Endothelial cell of hepatic sinusoid (primary cell): Measurements from ENCODE around the gene DNM1.

Experiments used
- in situ Hi-C: cut with HindIII; loops from 2 replicates; pipeline ENCODE4 v1.10.0; 2017; ENCODE audit warnings: low sequenced_read_pairs

Gene DNM1

DNA sequence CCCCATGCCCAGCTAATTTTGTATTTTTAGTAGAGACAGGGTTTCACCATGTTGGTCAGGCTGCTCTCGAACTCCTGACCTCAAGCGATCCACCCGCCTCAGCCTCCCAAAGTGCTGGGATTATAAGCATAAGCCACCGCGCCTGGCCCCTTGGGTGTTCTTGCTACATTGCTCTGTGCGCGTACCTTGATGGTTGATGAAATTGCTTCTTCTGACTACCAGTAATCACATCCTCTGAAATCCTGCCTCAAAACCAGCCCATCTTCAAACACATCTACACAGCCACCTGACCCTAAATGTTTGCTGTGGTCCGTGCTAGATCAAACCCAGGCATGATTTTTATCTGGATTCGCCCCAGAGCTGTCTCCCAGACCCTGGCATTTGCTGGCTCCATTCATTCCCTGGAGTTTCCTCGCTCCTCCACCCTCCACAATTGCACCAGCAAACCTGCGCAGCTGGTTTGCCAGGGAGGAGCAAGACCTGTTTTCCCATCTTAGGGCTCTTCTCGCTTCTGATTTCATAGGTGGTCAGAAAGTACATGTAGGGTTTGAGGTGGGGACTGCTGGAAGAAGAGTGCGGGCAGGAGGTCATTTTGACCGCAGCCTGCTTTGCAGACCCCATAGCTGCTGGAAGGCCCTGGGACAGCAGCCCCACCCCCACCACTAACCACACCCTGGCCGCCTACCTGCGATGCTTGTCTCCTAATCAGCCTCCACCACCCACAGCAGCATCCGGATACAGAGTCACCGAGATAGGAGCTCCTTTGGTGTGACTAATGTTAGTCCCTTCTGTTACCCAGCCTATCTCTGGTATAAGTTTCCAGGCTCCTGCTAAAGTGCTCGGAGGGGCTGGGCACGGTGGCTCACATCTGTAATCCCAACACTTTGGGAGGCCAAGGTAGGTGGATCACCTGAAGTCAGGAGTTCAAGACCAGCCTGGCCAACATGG lies 95.6 kb downstream of the DNM1 start:
- in situ Hi-C loops, result no loop called here

DNA sequence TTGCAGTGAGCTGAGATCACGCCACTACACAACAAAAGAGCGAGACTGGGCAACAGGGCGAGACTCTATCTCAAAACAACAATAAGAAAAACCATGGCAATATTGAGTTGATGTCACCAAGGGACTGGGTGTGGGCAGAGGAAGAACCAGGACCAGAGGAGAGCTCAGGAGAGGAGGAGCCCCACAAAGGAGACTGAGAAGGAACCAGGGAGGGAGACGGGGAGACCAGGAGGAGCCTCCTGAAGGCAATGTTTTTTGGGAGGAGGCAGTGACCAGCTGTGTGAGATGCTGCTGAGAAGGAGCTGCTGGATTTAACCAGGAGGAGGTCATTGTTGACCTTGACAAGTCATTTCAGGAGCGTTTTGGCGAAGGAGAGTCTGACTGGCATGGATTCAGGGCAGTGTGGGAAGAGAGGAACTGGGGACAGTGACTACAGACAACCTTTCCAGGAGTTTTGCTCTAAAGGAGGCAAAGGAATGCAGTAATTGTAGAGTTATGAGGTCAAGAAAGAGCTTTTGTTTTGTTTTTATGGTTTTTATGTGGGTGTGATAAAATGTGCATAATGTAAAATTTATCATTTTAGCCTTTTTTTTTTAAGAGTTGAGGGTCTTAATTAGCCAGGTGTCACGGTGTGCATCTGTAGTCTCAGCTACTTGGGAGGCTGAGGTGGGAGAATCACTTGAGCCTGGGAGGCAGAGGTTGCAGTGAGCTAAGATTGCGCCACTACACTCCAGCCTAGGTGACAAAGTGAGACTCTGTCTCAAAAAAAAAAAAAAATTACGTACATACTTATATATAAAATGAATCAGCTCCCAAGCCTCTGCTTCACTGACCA lies 101.2 kb downstream of the DNM1 start:
- in situ Hi-C loops, result no loop called here
